NCI-H146 treated with DMSO at 0.1 percent for 48 hours (cell line): ENCODE data around the gene FLRT2.

Experiments used
- DNase-seq: peaks from one replicate; lab custom pipeline; 2025; ENCODE audit not compliant: unreplicated experiment; lab: John Stamatoyannopoulos, UW

The FLRT2 gene

DNA sequence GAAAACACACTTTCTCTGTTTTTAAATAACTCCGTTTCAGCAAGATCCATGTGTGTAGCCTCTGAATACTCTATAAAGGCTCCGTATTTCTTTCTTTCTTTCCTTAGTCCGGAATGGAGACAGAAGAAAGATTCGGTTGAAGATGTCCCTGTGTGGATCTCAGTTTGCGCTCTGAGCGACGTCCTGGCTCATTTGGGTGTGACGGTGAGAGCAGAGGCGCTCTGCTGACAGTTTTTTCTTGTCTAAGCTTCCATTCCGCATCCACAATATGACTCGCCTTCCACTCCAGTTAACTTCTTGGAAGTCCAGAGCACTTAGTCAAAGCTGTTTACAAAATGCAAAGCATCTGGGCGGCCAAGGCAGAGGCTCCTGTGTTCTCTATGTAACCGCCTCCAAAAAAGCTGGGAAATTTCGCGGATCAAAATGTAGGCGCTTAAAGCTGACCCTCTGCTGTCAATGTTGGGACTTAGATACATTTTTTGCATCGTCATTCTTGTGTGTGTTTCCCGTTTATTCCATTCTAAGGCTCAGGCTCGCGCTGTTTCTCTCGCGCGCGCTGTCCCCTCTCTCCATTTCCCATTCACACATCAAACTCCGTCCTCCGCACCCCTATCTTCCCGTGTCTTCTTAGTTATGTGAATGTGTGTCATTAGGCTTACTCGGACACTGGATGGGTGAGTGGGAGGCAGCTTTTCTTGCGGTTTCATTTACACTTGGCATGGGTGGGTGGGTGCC lies 880 bp upstream of the FLRT2 start:
- no peak for DNase-seq

- DNase-seq = no peak
These were observed 682 bp downstream of the FLRT2 start for GRCh38 chr14:85530626-85531025.

DNA sequence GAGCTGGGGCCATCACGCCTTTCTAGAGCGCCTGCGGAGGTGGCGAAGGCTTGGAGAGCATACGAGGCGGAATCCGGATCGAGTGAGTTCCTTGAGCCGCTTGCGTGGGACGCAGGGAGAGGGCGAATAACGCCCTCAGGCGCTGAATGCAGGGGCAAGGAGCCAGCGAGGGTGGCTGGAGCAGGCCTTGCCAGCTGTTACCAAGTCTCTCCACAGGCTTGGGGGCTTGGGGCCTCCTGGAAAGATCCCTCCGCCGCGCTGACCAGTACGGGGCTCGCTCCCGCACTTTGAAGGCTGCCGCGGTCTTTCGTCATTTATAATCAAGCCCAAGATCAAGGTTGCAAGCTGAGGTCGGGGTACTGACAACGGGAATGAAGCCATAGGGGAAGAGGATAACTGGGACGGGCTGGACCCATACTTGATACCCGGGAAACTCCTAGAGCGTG lies 1.2 kb downstream of the FLRT2 start:
- no peak for DNase-seq

- DNase-seq = no peak
These were observed 1.8 kb downstream of the FLRT2 start for GRCh38 chr14:85531587-85532373.

DNA sequence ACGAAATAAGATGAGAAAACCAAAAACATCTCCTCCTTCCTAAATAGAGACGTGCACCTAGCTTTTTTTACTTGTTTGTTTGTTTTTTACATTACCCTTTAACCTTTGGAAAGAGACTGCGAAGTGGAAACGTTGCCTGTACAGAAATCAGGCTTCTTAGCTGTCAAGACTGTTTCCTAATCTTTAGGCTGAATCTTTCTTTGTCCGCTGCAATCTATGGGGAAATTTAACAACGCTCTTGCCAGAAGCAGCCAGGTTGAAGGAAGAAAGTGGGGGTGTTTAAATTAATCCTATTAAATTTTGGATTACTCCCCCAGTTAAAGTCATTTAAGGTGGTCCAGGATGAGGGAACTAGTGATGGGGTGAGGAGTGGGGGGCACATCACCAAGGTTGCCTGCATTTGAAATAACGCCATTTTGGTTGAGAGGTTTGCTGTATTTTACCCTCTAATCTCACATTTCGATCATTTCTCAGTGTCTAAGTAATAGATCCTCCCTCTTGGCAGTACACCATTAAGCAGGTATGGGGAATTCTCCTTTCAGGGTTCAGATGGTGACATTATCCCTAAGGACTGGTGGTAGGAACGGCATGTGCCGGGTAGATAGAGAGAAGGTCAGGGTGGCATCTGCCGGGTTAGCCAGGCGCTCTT lies 2.6 kb downstream of the FLRT2 start:
- no peak for DNase-seq

- peak; percentile 28 for DNase-seq
These were observed 3.3 kb downstream of the FLRT2 start for GRCh38 chr14:85533023-85533860.

GRCh38 chr14:85533861-85534291 lies 3.9 kb downstream of the FLRT2 start:
- DNase-seq = no peak

DNA sequence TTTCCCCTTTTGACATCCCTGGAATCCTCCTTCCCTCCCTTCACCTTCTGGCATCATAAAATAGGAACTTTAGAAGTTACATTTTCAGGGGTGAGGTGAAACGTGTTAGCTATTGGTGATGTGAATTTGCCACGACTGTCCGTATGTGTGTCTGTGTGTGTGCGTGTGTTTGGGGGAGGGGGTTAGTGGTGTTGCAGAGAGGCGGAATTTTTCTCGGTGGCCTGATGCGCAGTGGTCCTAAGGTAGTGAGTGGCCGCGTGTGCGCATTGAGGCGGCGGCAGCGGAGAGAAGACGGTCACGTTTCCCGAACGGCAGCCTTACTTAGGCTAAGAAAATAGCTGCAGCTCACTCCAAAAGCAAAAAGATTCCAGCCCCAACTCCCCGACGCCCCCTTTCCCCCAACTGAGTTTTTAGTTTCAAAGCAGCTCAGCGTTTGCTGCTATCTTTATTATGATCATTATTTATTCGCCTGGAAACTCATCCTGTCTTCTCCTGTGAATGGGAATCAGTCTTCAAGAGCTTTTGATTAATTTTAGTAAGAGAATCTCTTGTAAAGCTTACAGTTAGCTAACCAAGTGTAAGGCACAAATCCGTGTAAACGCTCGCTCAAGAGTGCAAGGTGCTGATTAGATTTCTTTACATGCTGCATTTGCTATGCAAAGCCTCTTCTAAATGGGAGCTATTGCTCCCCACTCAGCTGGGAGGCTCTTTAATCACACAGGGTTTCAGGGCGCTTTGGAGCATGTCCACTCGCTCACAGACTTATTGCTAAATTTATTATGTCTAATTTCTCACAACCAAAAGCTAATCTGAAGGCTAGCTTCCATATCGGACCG lies 4.7 kb downstream of the FLRT2 start:
- DNase-seq = no peak

- DNase-seq = no peak
These were observed 5.4 kb downstream of the FLRT2 start for GRCh38 chr14:85535321-85535720.

- no peak for DNase-seq
These were observed 6.3 kb downstream of the FLRT2 start for GRCh38 chr14:85535991-85536832.

- DNase-seq = no peak
These were observed 6.9 kb downstream of the FLRT2 start for GRCh38 chr14:85536833-85537190.

DNA sequence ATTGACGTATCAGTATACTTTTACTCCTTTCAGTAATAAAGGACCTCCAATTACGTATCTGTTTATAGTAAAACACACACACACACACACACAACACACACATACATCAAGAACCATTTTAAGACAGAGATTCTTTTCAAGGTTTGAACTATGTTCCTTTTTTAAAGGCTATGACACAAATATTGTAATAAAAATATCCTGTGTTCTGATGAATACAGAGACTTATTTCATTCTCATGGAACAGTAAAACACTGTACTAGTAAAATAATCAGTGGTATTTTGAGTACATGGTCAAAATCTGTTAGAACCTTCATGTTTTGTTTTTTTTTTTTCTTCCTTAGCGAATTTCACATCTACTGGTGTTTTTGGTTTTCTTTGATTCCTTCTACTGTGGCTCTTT lies 7.6 kb downstream of the FLRT2 start:
- DNase-seq = no peak

GRCh38 chr14:85538636-85539035 lies 8.7 kb downstream of the FLRT2 start:
- no peak for DNase-seq

GRCh38 chr14:85539510-85539909 lies 9.6 kb downstream of the FLRT2 start:
- no peak for DNase-seq

- DNase-seq = no peak
These were observed 12.7 kb downstream of the FLRT2 start for GRCh38 chr14:85542623-85543022.

- DNase-seq = no peak
These were observed 15.8 kb downstream of the FLRT2 start for GRCh38 chr14:85545738-85546137.

DNA sequence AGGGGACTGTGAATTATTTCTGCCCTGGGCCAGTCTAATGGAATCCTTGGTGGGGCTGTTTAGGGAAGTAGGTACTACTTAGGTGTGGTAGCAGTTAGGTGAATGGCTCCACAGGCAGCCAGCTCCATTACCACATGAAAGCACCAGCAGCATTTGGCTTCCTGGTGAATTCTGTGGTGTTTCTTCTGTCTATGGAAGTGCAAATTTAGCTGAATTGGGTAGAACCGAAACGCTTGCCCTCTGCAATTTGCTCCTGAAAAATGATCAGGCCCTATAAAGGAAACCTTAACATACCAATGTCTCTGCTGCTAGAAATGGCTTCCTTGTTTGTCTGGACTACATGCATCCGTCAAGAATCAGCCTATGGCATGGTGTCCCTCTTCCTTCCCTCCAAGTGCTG lies 16.4 kb downstream of the FLRT2 start:
- no peak for DNase-seq

DNA sequence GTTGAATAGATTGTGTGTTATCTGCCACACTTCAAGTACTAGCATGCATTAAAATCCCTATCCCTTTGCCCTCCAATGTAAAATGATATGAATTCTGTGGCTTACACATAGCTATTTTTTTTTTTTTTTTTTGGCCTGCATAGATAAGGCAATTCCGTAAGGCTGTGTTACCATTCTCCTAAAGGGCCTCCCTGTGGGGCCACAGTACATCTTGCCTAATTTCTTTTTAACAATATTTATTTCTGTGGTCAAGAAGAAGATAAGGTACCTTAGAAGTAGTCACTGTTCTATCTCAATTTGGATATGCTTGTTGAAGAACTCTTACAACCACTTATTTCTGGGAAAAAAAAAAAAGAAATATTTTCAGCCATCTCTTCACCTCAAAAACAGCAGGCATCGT lies 19.8 kb downstream of the FLRT2 start:
- DNase-seq = no peak

DNA sequence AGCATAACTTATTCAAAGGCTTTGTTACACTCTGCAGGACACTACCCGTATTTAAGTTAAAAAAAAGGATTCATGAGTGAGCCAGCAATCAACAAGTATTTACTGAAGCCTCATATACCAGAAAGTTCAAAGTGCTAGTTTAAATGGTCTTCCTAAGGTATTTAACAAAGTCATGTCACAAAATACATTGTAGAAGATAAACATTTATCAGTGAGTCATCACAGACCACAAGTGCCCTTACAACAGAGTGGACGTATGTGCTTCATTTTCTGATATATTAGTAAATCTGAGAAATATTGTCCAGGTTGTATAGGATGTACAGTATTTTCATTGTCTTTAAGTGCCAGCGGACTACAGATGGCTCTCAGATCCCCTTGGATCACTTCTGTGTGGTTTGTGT lies 24.2 kb downstream of the FLRT2 start:
- DNase-seq = no peak
